Progenitor cell of endocrine pancreas (in vitro differentiated cells): ENCODE measurements around the gene PSMA7. TPM values are rescaled to one million over a fixed set of nuclear protein-coding genes. Genes with fewer than 3 reads are reported as not detected.

Experiments
- DNase-seq: peaks from one replicate; pipeline ENCODE4 v3.0.0; 2021; ENCODE audit warnings: low spot score; ENCODE audit not compliant: unreplicated experiment
- H3K27ac Mint-ChIP-seq: 2 replicates; pipeline ENCODE4 v1.8.0; 2021; ENCODE audit warnings: mild to moderate bottlenecking, moderate library complexity, mixed read lengths
- H3K27me3 Mint-ChIP-seq: 2 replicates; pipeline ENCODE4 v1.8.0; 2021; ENCODE audit warnings: mixed read lengths
- H3K36me3 Mint-ChIP-seq: 2 replicates; pipeline ENCODE4 v1.8.0; 2022; ENCODE audit warnings: mixed read lengths; ENCODE audit not compliant: insufficient read depth
- H3K4me1 Mint-ChIP-seq: 2 replicates; pipeline ENCODE4 v1.8.0; 2021; ENCODE audit warnings: low read depth, mixed read lengths
- H3K4me3 Mint-ChIP-seq: 2 replicates; pipeline ENCODE4 v1.8.0; 2021; ENCODE audit warnings: low read depth, mild to moderate bottlenecking, moderate library complexity, mixed read lengths
- H3K9me3 Mint-ChIP-seq: 2 replicates; pipeline ENCODE4 v1.8.0; 2021; ENCODE audit warnings: low read depth, mixed read lengths
- CTCF ChIP-seq: fragments of 200-600 bp; sonication (generic); IDR thresholded peaks from one replicate; pipeline ENCODE4 v1.5.0; 2021; ENCODE audit warnings: antibody characterized with exemption, mild to moderate bottlenecking; ENCODE audit not compliant: unreplicated experiment
- total RNA-seq: library from RNA; stranded (reverse); gene quantifications from 2 replicates; pipeline ENCODE4 v1.2.1, GENCODE V29; 2021

PSMA7 gene
- total RNA-seq, 1 donor from 2014 or later = 221 TPM

- H3K36me3 Mint-ChIP-seq = peaks cover 2% of the 10 kb centered on the region
- DNase-seq = no peak
- peak overlapping the region; percentile 97 for H3K27ac Mint-ChIP-seq
- peaks cover 10% of the 10 kb centered on the region for H3K4me1 Mint-ChIP-seq
- H3K27me3 Mint-ChIP-seq = no peaks in the 10 kb centered on the region
- TF ChIP-seq CTCF = no peak
- peak overlapping the region; percentile 85 for H3K4me3 Mint-ChIP-seq
- no peaks in the 10 kb centered on the region for H3K9me3 Mint-ChIP-seq
Observed at GRCh38 chr20:62181808-62182207, 38.6 kb upstream of the PSMA7 start.

GRCh38 chr20:62179162-62179504 lies 35.9 kb upstream of the PSMA7 start:
- Mint-ChIP-seq H3K4me1 (peaks cover 10% of the 10 kb centered on the region), H3K27ac (no peak overlapping the region), H3K4me3 (no peak overlapping the region), H3K9me3 (no peaks in the 10 kb centered on the region), H3K27me3 (no peaks in the 10 kb centered on the region), H3K36me3 (peaks cover 10% of the 10 kb centered on the region)
- no peak for DNase-seq
- TF ChIP-seq CTCF = no peak

- H3K4me3 Mint-ChIP-seq = no peak overlapping the region
- H3K27me3 Mint-ChIP-seq = no peaks in the 10 kb centered on the region
- H3K9me3 Mint-ChIP-seq = no peaks in the 10 kb centered on the region
- no peak for TF ChIP-seq CTCF
- no peak for DNase-seq
- peaks cover 11% of the 10 kb centered on the region for H3K36me3 Mint-ChIP-seq
- peaks cover 7% of the 10 kb centered on the region for H3K4me1 Mint-ChIP-seq
- no peak overlapping the region for H3K27ac Mint-ChIP-seq
Observed at GRCh38 chr20:62178316-62179161, 35.3 kb upstream of the PSMA7 start.

- Mint-ChIP-seq H3K27me3 (no peaks in the 10 kb centered on the region), H3K27ac (no peak overlapping the region), H3K9me3 (no peaks in the 10 kb centered on the region), H3K36me3 (peaks cover 11% of the 10 kb centered on the region), H3K4me3 (no peak overlapping the region), H3K4me1 (peaks cover 5% of the 10 kb centered on the region)
- TF ChIP-seq CTCF = no peak
- no peak for DNase-seq
Observed at GRCh38 chr20:62177307-62177706, 34.1 kb upstream of the PSMA7 start.

GRCh38 chr20:62176866-62177265 lies 33.7 kb upstream of the PSMA7 start:
- H3K9me3 Mint-ChIP-seq = no peaks in the 10 kb centered on the region
- DNase-seq = no peak
- H3K36me3 Mint-ChIP-seq = peaks cover 11% of the 10 kb centered on the region
- H3K4me3 Mint-ChIP-seq = no peak overlapping the region
- H3K27ac Mint-ChIP-seq = no peak overlapping the region
- no peaks in the 10 kb centered on the region for H3K27me3 Mint-ChIP-seq
- H3K4me1 Mint-ChIP-seq = peaks cover under 1% of the 10 kb centered on the region
- no peak for TF ChIP-seq CTCF
